Activated CD8-positive, alpha-beta T cell treated with anti-CD3 and anti-CD28 coated beads, Interleukin-2, amount 10 ng/mL, durations not matched to agents 7 days and 5 days (primary cell): ENCODE measurements around the gene SLC20A1. TPM values are rescaled to one million over a fixed set of nuclear protein-coding genes. Genes with fewer than 3 reads are reported as not detected.
"Not testable (repeated sequence)": the region's sequence is repeated elsewhere in the genome, so short reads cannot be mapped to it uniquely, and the experiment has no call there.

Experiments used
- ATAC-seq: fragments of 150-1000 bp; cut with Tn5 transposase; one replicate; pipeline ENCODE4 v1.10.0; 2021; ENCODE audit warnings: moderate library complexity
- CTCF ChIA-PET: fragments of 350-600 bp; sonication (Branson Sonifier 250); formaldehyde crosslinking; loops from one replicate; lab custom pipeline; 2021; ENCODE audit warnings: antibody characterized with exemption; lab: Charles Lee
- POLR2A ChIA-PET: fragments of 350-600 bp; sonication (Branson Sonifier 250); formaldehyde crosslinking; loops from one replicate; lab custom pipeline; 2021; ENCODE audit warnings: antibody characterized with exemption; lab: Charles Lee
- DNase-seq: peaks from one replicate; pipeline ENCODE4 v3.0.0-alpha.2; 2020
- H3K27ac Mint-ChIP-seq: one replicate; pipeline ENCODE4 v1.8.0; 2021; ENCODE audit warnings: mild to moderate bottlenecking, mixed read lengths
- H3K27me3 Mint-ChIP-seq: one replicate; pipeline ENCODE4 v1.8.0; 2021; ENCODE audit warnings: low read depth, mixed read lengths
- H3K36me3 Mint-ChIP-seq: one replicate; pipeline ENCODE4 v1.8.0; 2021; ENCODE audit warnings: low read depth, mixed read lengths
- H3K4me1 Mint-ChIP-seq: one replicate; pipeline ENCODE4 v1.8.0; 2021; ENCODE audit warnings: low read depth, mixed read lengths
- H3K4me3 Mint-ChIP-seq: one replicate; pipeline ENCODE4 v1.8.0; 2021; ENCODE audit warnings: mild to moderate bottlenecking, mixed read lengths
- H3K9me3 Mint-ChIP-seq: one replicate; pipeline ENCODE4 v1.8.0; 2022; ENCODE audit warnings: mixed read lengths; ENCODE audit not compliant: insufficient read depth
- total RNA-seq, 2 experiments: library from RNA; stranded (reverse); gene quantifications; one replicate each; pipeline ENCODE4 v1.2.3, GENCODE V29; 2021

Gene SLC20A1
- total RNA-seq, 2 experiments from 2014 or later, result 115 to 120 TPM

DNA sequence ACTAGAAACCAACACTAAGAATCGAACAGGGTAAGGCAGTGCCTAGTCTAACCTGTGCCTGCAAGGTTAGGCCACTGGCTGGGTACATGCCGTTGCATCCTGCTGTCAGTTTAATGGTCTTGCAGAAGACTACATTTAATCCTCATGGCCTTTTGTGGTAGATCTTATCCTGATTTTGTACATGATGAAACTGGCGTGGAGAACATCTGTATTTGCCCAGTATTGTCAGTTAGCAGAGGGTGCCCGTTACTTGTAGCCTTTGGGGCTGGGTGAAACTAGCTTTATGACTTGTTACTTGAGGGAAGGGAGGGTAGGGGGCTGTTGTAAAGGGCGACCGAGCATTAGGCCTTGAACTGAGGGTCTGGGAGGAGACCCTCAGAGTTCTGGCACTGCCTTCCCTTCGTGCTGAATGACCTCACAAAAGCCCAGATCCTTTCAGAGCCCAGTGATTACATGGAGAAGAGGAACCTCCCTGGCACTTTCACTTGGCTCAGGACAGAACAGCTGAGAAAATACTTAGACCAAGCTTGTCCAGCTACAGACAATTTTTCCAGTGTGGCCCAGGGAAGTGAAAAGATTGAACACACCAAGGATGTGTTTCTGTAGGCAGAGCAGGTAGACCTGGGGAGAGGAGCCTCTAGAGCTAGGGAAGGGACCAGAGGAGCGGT lies 19.5 kb downstream of the SLC20A1 start:
- Mint-ChIP-seq H3K27ac (no peak overlapping the region), H3K36me3 (peaks cover 58% of the 10 kb centered on the region), H3K4me3 (no peak overlapping the region), H3K4me1 (peaks cover 17% of the 10 kb centered on the region), H3K27me3 (no peaks in the 10 kb centered on the region), H3K9me3 (no peaks in the 10 kb centered on the region)
- DNase-seq (no peak), ATAC-seq (no peak)
- CTCF ChIA-PET, result interaction anchor here (1.1 to 2.4 kb wide), 8 partner anchors 9 to 65 kb away, joined by 3 to 8 read pairs (median 4); partner anchors contain the start of gene SLC20A1
- POLR2A ChIA-PET, result interaction anchor here (0.6 to 1.5 kb wide), 2 partner anchors 19 to 38 kb away, joined by 3 to 4 read pairs; partner anchors contain the start of gene SLC20A1

DNA sequence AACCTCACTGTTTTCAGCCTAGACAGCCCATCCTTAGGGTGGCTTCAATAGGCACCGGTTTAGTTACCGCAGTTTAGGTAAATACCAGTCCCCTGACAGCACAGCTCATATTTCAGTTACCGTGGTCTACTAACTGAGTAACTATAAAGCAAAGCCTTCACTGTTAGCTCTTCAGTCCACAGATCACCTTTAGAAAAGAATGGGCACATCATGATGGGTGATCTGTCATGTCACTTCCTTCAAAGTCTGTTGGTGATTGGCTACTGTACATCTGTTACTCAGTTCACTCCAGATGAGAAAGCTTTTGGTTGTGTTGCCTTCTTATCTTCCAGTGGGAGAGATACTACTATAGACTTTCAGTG lies 21.0 kb downstream of the SLC20A1 start:
- no peak for DNase-seq
- H3K27ac Mint-ChIP-seq, result no peak overlapping the region
- ChIA-PET POLR2A (interaction anchor here (0.6 to 1.5 kb wide), 2 partner anchors 21 to 22 kb away, joined by 3 to 4 read pairs; partner anchors contain the start of gene SLC20A1), CTCF (interaction anchor here (0.8 to 1.7 kb wide), 6 partner anchors 20 to 292 kb away, joined by 3 to 5 read pairs (median 3); no protein-coding TSS in a partner anchor)
- H3K4me1 Mint-ChIP-seq, result peaks cover 8% of the 10 kb centered on the region
- H3K4me3 Mint-ChIP-seq, result no peak overlapping the region
- peaks cover 44% of the 10 kb centered on the region for H3K36me3 Mint-ChIP-seq
- no peaks in the 10 kb centered on the region for H3K27me3 Mint-ChIP-seq
- no peaks in the 10 kb centered on the region for H3K9me3 Mint-ChIP-seq
- ATAC-seq, result peak; percentile 20

DNA sequence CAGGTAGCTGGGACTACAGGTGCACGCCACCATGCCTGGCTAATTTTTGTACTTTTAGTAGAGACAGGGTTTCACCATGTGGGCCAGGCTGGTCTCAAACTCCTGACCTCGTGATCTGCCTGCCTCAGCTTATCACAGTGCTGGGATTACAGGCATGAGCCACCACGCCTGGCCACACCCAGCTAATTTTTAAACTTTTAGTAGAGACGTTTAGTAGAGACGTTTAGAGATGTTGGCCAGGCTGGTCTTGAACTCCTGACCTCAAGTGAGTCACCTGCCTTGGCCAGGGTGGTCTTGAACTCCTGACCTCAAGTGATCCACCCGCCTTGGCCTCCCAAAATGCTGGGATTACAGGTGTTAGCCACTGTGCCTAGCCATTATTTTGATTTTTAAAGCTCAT lies 21.8 kb downstream of the SLC20A1 start:
- ATAC-seq, H3K9me3 Mint-ChIP-seq, POLR2A ChIA-PET, H3K27ac Mint-ChIP-seq, DNase-seq, H3K27me3 Mint-ChIP-seq, H3K4me1 Mint-ChIP-seq, H3K4me3 Mint-ChIP-seq: not testable (repeated sequence)
- CTCF ChIA-PET, result interaction anchor here (0.8 to 1.6 kb wide), 6 partner anchors 21 to 292 kb away, joined by 3 to 5 read pairs (median 3); no protein-coding TSS in a partner anchor
- peaks cover 40% of the 10 kb centered on the region for H3K36me3 Mint-ChIP-seq

DNA sequence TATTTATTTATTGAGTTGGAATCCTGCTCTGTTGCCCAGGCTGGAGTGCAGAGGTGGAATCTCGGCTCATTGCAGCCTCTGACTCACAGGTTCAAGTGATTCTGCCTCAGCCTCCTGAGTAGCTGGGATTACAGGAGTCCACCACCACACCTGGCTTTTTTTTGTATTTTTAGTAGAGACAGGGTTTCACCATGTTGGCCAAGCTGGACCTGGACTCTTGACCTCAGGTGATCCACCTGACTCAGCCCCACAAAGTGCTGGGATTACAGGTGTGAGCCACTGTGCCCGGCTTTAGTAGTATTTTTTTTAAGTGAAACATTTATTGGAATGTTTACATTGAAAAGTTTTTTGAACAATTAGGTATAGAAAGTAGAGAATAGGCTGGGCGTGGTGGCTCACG lies 23.9 kb downstream of the SLC20A1 start:
- DNase-seq, result no peak
- H3K4me3 Mint-ChIP-seq, result no peak overlapping the region
- no peak for ATAC-seq
- CTCF ChIA-PET, result interaction anchor here (1.0 to 3.2 kb wide), 3 partner anchors 21 to 56 kb away, joined by 4 to 9 read pairs (median 6); no protein-coding TSS in a partner anchor
- POLR2A ChIA-PET, result interaction anchor here (1.0 kb wide), 1 partner anchor 23 kb away, joined by 3 read pairs; the partner anchor contains the start of gene SLC20A1
- H3K9me3 Mint-ChIP-seq, result no peaks in the 10 kb centered on the region
- no peak overlapping the region for H3K27ac Mint-ChIP-seq
- peaks cover 21% of the 10 kb centered on the region for H3K36me3 Mint-ChIP-seq
- peaks cover 4% of the 10 kb centered on the region for H3K27me3 Mint-ChIP-seq
- H3K4me1 Mint-ChIP-seq, result peaks cover 18% of the 10 kb centered on the region

DNA sequence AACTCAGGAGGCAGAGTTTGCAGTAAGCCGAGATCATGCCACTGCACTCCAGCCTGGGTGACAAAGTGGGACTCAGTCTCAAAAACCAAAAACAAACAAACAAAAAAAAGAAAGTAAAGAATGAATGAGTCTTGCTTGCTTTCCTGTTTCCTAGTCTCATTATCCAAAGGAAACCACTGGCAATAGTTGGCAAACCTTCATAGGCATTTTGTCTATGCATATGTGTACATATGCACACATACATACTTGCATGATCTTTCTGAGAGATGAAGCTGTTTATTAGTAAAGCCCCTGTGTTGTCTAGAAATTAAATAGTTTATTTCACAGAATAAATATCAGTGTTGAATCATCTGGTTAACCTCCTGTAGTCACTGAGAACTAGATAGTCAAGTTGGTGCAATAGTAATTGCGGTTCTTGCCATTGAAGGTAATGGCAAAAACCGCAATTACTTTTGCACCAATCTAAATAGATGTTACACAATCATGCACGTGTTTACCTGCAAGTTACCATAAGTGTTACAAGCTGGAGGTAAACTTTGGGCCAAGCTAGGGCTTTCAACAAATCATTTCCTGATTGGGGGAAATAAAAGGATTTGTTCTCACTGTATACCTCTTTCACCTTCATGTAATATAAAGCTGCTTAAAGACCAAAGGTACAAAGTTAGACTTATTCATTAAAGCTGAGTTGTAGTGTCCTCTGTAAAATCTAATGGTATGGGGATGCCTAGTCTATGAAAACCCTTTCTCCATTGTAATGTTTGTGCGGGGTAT lies 24.7 kb downstream of the SLC20A1 start:
- H3K4me3 Mint-ChIP-seq, result no peak overlapping the region
- DNase-seq (no peak), ATAC-seq (no peak)
- H3K27ac Mint-ChIP-seq, result no peak overlapping the region
- ChIA-PET CTCF (interaction anchor here (1.0 to 3.2 kb wide), 4 partner anchors 15 to 55 kb away, joined by 4 to 10 read pairs (median 8); no protein-coding TSS in a partner anchor), POLR2A (interaction anchor here (1.0 kb wide), 1 partner anchor 24 kb away, joined by 3 read pairs; the partner anchor contains the start of gene SLC20A1)
- peaks cover 5% of the 10 kb centered on the region for H3K27me3 Mint-ChIP-seq
- H3K36me3 Mint-ChIP-seq, result peaks cover 13% of the 10 kb centered on the region
- H3K4me1 Mint-ChIP-seq, result peaks cover 18% of the 10 kb centered on the region
- no peaks in the 10 kb centered on the region for H3K9me3 Mint-ChIP-seq

DNA sequence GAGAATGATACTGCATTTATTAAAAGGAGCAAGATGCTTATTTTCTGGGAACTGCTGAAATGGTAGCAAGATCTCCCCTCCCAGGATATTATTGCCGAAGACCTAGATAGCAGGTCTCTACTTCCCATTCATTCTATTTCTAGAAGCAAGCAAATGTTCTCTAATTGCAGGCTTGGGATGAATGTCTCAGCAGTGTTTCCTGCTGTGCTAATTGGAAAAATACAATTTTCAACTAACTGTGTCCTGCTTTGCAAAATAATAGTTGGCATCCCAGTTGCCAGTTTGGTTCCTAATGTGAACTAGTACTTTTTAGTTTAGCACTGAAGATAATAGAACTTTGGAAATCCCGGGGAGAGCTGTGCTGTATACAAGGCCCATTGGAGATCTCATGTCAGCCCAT lies 26.1 kb downstream of the SLC20A1 start:
- H3K27me3 Mint-ChIP-seq, result peaks cover 5% of the 10 kb centered on the region
- peaks cover 12% of the 10 kb centered on the region for H3K4me1 Mint-ChIP-seq
- no peak overlapping the region for H3K27ac Mint-ChIP-seq
- ATAC-seq (no peak), DNase-seq (no peak)
- CTCF ChIA-PET, result interaction anchor here (2.4 to 3.2 kb wide), 2 partner anchors 14 to 45 kb away, joined by 9 to 10 read pairs; no protein-coding TSS in a partner anchor
- peaks cover 4% of the 10 kb centered on the region for H3K36me3 Mint-ChIP-seq
- no peaks in the 10 kb centered on the region for H3K9me3 Mint-ChIP-seq
- POLR2A ChIA-PET, result no interaction called here
- H3K4me3 Mint-ChIP-seq, result no peak overlapping the region

DNA sequence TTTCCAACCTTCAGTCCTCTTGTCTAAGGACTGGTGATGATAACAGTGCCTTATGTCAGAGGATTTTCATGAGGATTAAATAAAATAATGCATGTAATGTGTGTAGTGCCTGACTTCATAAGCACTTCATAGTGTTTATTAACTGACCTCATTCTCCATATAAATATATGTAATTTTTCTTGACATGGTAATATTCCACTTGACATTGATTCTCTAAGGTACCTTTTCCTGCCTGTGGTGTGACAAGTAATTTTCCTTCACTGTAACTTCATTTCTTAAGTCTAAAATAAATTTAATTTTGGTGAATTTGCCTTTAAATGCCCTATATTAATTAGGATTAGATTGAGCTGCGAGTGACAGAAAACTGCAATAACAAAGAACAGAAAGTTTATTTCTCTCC lies 27.3 kb downstream of the SLC20A1 start:
- peaks cover 2% of the 10 kb centered on the region for H3K36me3 Mint-ChIP-seq
- H3K9me3 Mint-ChIP-seq, result no peaks in the 10 kb centered on the region
- ChIA-PET CTCF (interaction anchor here (1.9 kb wide), 1 partner anchor 18 kb away, joined by 4 read pairs; no protein-coding TSS in a partner anchor), POLR2A (no interaction called here)
- ATAC-seq (no peak), DNase-seq (no peak)
- H3K4me3 Mint-ChIP-seq, result no peak overlapping the region
- peaks cover 5% of the 10 kb centered on the region for H3K27me3 Mint-ChIP-seq
- peaks cover 10% of the 10 kb centered on the region for H3K4me1 Mint-ChIP-seq
- no peak overlapping the region for H3K27ac Mint-ChIP-seq

DNA sequence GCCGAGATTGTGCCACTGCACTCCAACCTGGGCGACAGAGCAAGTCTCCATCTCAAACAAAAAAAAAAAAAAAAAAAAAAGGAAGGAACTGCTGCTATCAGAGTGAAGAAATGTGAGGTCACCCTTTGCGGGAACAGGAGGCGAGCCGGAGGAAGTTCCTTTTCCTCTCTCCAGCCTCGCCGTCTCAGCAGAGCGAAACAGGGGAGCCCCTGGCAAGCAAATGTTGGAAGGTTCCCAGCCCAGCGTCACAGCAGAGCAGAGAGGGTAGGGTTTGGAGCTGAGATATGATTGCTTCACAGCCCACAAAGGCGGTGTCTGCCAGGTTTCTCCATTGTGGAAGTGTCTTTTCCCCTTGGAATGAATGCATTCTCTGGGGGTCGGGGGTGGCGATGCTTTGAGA lies 28.5 kb downstream of the SLC20A1 start:
- Mint-ChIP-seq H3K4me1 (peaks cover 10% of the 10 kb centered on the region), H3K9me3 (no peaks in the 10 kb centered on the region), H3K27ac (no peak overlapping the region), H3K27me3 (peaks cover 9% of the 10 kb centered on the region), H3K4me3 (no peak overlapping the region), H3K36me3 (no peaks in the 10 kb centered on the region)
- ChIA-PET CTCF (interaction anchor here (1.1 to 1.9 kb wide), 2 partner anchors 16 to 17 kb away, joined by 3 to 4 read pairs; no protein-coding TSS in a partner anchor), POLR2A (no interaction called here)
- ATAC-seq (no peak), DNase-seq (no peak)

DNA sequence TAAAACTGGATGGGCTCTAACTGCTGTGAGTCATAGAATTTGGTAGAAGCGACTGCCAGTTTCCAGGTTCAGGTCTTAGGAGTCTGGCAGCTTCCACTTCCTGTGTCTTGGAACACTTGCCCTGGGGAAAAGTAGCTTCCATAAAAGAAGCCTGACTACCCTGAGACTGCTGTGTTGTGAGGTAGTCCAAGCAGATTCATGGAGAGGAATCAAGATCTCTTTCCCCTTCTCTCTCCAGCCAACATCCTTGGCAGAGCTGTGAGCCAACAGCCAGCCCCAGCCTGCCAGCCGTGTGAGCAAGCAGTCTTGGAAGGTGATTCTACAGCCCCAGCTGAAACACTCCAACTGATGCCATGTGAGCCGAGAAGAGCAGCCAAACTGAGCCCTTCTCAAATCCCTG lies 33.7 kb downstream of the SLC20A1 start:
- POLR2A ChIA-PET, result no interaction called here
- ATAC-seq, result no peak

DNA sequence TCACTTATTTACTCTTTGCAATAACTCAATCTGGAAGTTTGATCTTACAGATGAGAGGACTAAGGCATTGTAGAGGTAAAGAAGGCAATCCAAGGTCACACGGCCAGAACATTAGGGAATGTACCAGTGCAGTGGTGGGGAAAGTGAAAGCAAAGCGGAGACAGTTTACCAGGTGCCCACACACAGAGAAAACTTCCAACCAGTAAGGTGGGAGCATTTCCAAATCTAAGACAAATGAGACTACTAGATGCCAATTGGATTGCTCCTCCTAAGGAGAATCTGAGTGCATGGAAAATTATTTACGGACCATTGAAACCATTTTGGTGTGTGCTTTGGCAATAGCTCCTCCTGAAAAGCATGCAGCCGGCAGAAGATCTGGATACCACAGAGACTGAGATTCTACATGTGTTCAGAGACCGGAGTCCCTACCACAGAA lies 34.9 kb downstream of the SLC20A1 start:
- POLR2A ChIA-PET, result no interaction called here
- Mint-ChIP-seq H3K27ac (no peak overlapping the region), H3K36me3 (no peaks in the 10 kb centered on the region), H3K9me3 (no peaks in the 10 kb centered on the region), H3K27me3 (peaks cover 10% of the 10 kb centered on the region), H3K4me1 (peaks cover 12% of the 10 kb centered on the region), H3K4me3 (no peak overlapping the region)
- ATAC-seq, result no peak
- no peak for DNase-seq
- CTCF ChIA-PET, result interaction anchor here (1.4 kb wide), 1 partner anchor 54 kb away, joined by 3 read pairs; no protein-coding TSS in a partner anchor

More for the DNA sequence above, 33.7 kb downstream of the SLC20A1 start:
- DNase-seq, result no peak
- Mint-ChIP-seq H3K36me3 (no peaks in the 10 kb centered on the region), H3K27ac (no peak overlapping the region), H3K4me1 (peaks cover 9% of the 10 kb centered on the region), H3K27me3 (peaks cover 6% of the 10 kb centered on the region), H3K4me3 (no peak overlapping the region), H3K9me3 (no peaks in the 10 kb centered on the region)
- CTCF ChIA-PET, result interaction anchor here (0.9 to 1.8 kb wide), 3 partner anchors 11 to 53 kb away, joined by 3 to 5 read pairs (median 4); no protein-coding TSS in a partner anchor

DNA sequence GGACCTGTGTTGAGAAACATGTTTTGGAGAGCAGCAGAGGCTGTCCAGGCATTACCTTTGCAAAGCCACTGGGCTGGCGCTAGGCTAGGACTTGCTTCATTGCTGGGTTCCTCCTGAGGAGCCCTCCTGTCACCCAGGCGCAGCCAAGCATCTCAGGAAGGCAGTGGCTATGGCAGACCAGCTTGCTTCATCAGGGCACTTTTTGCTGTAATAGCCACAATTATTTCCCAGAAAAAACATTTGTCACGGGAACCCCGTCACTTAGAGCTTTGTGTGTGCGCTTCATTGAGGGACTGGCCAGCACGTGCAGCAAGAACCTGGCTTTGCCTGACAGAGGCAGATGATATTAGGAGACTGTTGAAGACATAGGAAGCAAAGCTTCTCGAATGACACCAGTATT lies 36.4 kb downstream of the SLC20A1 start:
- no peak for DNase-seq
- no peak for ATAC-seq
- H3K9me3 Mint-ChIP-seq, result no peaks in the 10 kb centered on the region
- ChIA-PET POLR2A (no interaction called here), CTCF (interaction anchor here (0.6 to 0.8 kb wide), 2 partner anchors 9 to 260 kb away, joined by 3 read pairs; no protein-coding TSS in a partner anchor)
- H3K27ac Mint-ChIP-seq, result no peak overlapping the region
- no peaks in the 10 kb centered on the region for H3K36me3 Mint-ChIP-seq
- H3K27me3 Mint-ChIP-seq, result peaks cover 10% of the 10 kb centered on the region
- H3K4me1 Mint-ChIP-seq, result peaks cover 18% of the 10 kb centered on the region
- no peak overlapping the region for H3K4me3 Mint-ChIP-seq
